ENCODE results near the gene TXNRD2.

DNA sequence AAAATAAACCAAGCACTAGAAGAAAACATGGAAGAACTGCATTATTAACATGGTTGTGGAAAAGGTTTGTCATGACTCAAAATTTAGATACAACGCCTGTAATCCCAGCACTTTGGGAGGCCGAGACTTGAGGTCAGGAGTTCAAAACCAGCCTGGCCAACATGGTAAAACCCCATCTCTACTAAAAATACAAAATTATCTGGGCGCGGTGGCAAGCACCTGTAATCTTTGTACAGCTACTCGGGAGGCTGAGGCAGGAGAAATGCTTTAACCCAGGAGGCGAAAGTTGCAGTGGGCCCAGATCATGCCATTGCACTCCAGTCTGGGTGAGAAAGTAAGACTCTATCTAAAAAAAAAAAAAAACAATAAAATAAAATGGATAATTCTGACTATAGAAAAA, 110.6 kb downstream of the TXNRD2 start:
- TF ChIP-seq CTCF (conservative IDR thresholded peaks at IDR 0.05): no peak
- TF ChIP-seq EZH2 (IDR thresholded peaks at IDR 0.05; ENCODE audit: low read depth): no peak

All from PC-9 (cell line).